ENCODE measurements around the gene DYNC2H1. TPM values are rescaled to one million over a fixed set of nuclear protein-coding genes. Genes with fewer than 3 reads are reported as not detected.
"Not testable (repeated sequence)": the region's sequence is repeated elsewhere in the genome, so short reads cannot be mapped to it uniquely, and the experiment has no call there.

DYNC2H1 gene
- total RNA-seq, 1 donor from 2014 or later, result 2.9 TPM

DNA sequence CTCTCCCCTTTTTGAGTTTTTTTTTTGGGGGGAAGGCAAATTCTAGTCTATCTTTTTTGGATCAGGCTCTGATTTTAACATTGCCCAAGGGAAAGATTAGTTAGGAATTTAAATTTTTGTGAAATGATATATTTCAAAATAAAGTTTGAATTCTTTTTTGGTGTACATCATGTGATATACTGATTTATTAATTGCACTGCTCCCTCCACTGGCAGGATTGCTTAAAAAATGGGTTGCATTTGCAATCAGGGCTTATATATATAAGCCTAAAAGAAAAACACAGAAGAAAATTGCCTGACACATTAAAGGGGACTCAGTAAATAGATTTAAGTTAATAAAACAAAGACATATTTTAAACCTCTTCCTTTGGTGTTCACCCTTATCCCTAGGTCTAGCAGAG, 1.2 kb downstream of the DYNC2H1 start:
- intact Hi-C loops (cut with DNase I), result no loop called here
- ATAC-seq (ENCODE audit: poor library complexity) (no peak), DNase-seq (no peak)

GRCh38 chr11:103111400-103111799, 2.2 kb downstream of the DYNC2H1 start:
- intact Hi-C loops (cut with DNase I), result no loop called here
- ATAC-seq (ENCODE audit: poor library complexity), result no peak

DNA sequence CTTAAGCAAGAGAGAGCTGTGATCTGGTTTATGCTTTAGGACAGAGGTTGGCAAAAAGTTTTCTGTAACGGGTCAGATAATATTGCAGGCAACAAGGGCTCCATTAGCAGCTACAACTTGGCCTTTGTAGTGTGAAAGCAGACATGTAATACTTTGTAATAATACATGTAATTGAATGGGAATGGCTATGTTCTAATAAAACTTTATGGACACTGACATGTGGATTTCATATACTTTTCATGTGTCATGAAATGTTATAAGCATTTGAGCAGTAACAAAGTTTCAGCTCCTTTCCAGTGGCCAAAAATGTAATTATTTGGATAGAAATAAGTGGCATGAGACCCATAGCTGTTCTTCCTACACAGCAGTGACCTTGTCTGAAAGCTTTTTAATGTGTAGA, 3.1 kb downstream of the DYNC2H1 start:
- intact Hi-C loops (cut with DNase I), result no loop called here
- DNase-seq (no peak), ATAC-seq (ENCODE audit: poor library complexity) (no peak)

More at GRCh38 chr11:103111400-103111799, 2.2 kb downstream of the DYNC2H1 start:
- DNase-seq, result no peak

DNA sequence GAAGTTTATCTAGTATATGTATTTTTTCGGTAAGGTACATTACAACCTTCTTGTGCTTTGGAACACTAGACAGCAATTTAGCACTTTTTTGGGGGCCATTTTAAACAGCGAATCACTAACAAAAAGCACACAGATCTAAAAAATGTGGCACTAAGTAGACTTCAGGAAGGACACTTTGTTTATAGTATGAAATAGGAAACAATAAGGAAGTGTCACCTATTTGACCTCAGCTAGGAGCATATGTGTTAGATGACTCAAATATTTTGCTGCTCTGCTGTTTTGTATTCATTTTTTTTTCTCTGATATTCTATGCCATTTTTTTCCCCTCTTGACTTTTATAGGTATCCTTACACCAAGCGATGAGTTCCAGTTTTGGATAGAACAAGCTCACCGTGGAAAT, 5.6 kb downstream of the DYNC2H1 start:
- intact Hi-C loops (cut with DNase I), result no loop called here
- DNase-seq (no peak), ATAC-seq (ENCODE audit: poor library complexity) (no peak)

- DNase-seq (no peak), ATAC-seq (ENCODE audit: poor library complexity) (no peak)
- intact Hi-C loops (cut with DNase I), result no loop called here
These were observed 16.2 kb downstream of the DYNC2H1 start for GRCh38 chr11:103125462-103125861.

DNA sequence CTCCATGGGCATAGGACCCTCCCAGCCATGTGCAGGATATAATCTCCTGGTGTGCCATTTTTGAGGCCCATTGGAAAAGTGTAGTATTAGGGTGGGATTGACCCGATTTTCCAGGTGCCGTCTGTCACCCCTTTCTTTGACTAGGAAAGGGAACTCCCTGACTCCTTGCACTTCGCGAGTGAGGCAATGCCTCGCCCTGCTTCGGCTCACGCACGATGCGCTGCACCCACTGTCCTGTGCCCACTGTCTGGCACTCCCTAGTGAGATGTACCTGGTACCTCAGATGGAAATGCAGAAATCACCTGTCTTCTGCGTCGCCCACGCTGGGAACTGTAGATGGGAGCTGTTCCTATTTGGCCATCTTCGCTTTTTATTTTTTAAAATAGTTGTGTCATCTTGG, 32.8 kb downstream of the DYNC2H1 start:
- DNase-seq; ATAC-seq (ENCODE audit: poor library complexity); intact Hi-C loops (cut with DNase I): not testable (repeated sequence)

- intact Hi-C loops (cut with DNase I), result no loop called here
- no peak for ATAC-seq (ENCODE audit: poor library complexity)
- DNase-seq, result no peak
These were observed 38.4 kb downstream of the DYNC2H1 start for GRCh38 chr11:103147627-103148026.

GRCh38 chr11:103157542-103157941, 48.3 kb downstream of the DYNC2H1 start:
- DNase-seq (no peak), ATAC-seq (ENCODE audit: poor library complexity) (no peak)
- intact Hi-C loops (cut with DNase I), result no loop called here

- intact Hi-C loops (cut with DNase I), result no loop called here
- ATAC-seq (ENCODE audit: poor library complexity) (no peak), DNase-seq (no peak)
These were observed 55.0 kb downstream of the DYNC2H1 start for GRCh38 chr11:103164093-103164796.

- no peak for ATAC-seq (ENCODE audit: poor library complexity)
These were observed 57.9 kb downstream of the DYNC2H1 start for GRCh38 chr11:103167166-103167565.

DNA sequence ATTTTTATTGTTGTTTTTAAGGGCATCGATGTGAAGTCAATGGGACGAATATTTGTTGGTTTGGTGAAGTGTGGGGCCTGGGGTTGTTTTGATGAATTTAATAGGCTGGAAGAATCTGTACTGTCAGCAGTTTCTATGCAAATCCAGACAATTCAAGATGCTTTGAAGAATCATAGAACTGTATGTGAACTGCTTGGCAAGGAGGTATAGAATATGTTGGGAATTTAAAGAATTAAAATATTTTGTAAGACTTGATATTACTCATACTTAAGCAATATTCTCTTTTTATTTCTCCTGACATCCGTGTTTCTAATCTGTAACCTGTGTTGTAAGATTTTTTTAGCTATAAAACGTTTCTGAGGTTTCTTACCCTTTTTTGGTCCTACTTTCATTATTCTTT, 61.6 kb downstream of the DYNC2H1 start:
- intact Hi-C loops (cut with DNase I), result no loop called here
- DNase-seq, result no peak
- ATAC-seq (ENCODE audit: poor library complexity), result no peak

More at GRCh38 chr11:103167166-103167565, 57.9 kb downstream of the DYNC2H1 start:
- intact Hi-C loops (cut with DNase I), result no loop called here
- DNase-seq, result no peak

GRCh38 chr11:103175461-103176129, 66.4 kb downstream of the DYNC2H1 start:
- DNase-seq, result no peak
- no peak for ATAC-seq (ENCODE audit: poor library complexity)
- intact Hi-C loops (cut with DNase I), result no loop called here

GRCh38 chr11:103183981-103184611, 74.9 kb downstream of the DYNC2H1 start:
- DNase-seq (no peak), ATAC-seq (ENCODE audit: poor library complexity) (no peak)
- intact Hi-C loops (cut with DNase I), result no loop called here

- ATAC-seq (ENCODE audit: poor library complexity) (no peak), DNase-seq (no peak)
- intact Hi-C loops (cut with DNase I), result no loop called here
These were observed 92.9 kb downstream of the DYNC2H1 start for GRCh38 chr11:103202048-103202651.

GRCh38 chr11:103210543-103210942, 101.3 kb downstream of the DYNC2H1 start:
- intact Hi-C loops (cut with DNase I), result no loop called here
- no peak for DNase-seq
- no peak for ATAC-seq (ENCODE audit: poor library complexity)

GRCh38 chr11:103215812-103216211, 106.6 kb downstream of the DYNC2H1 start:
- DNase-seq, result no peak
- no peak for ATAC-seq (ENCODE audit: poor library complexity)
- intact Hi-C loops (cut with DNase I), result no loop called here

GRCh38 chr11:103220133-103220532, 110.9 kb downstream of the DYNC2H1 start:
- DNase-seq (no peak), ATAC-seq (ENCODE audit: poor library complexity) (no peak)
- intact Hi-C loops (cut with DNase I), result no loop called here

- intact Hi-C loops (cut with DNase I), result no loop called here
- ATAC-seq (ENCODE audit: poor library complexity), result no peak
- DNase-seq, result no peak
These were observed 113.6 kb downstream of the DYNC2H1 start for GRCh38 chr11:103222806-103223205.

- intact Hi-C loops (cut with DNase I), result no loop called here
- ATAC-seq (ENCODE audit: poor library complexity) (no peak), DNase-seq (no peak)
These were observed 119.6 kb downstream of the DYNC2H1 start for GRCh38 chr11:103228807-103229206.

- DNase-seq (no peak), ATAC-seq (ENCODE audit: poor library complexity) (no peak)
- intact Hi-C loops (cut with DNase I), result no loop called here
These were observed 125.7 kb downstream of the DYNC2H1 start for GRCh38 chr11:103234974-103235373.
